A549 (cell line): ENCODE results near the gene F12.

Experiments
- CHD2 ChIP-seq: fragments of 150-350 bp; IDR thresholded peaks from 2 replicates; pipeline ENCODE4 v1.6.1; 2014; ENCODE audit warnings: low read length; ENCODE audit not compliant: partially characterized antibody
- CTCF ChIP-seq: fragments of >200 bp; sonication (Bioruptor Twin); formaldehyde crosslinking; IDR thresholded peaks from 3 replicates; pipeline ENCODE4 v1.5.1; 2016
- ELK1 ChIP-seq: fragments of 150-350 bp; IDR thresholded peaks from 2 replicates; pipeline ENCODE4 v1.6.1; 2014; ENCODE audit warnings: low read depth, mild to moderate bottlenecking, low read length
- ESRRA ChIP-seq: fragments of 150-350 bp; IDR thresholded peaks from 2 replicates; pipeline ENCODE4 v1.6.1; 2014; ENCODE audit warnings: mild to moderate bottlenecking, low read length, borderline replicate concordance
- HDAC2 ChIP-seq: fragments of 200-600 bp; sonication (generic); IDR thresholded peaks from 2 replicates; pipeline ENCODE4 v1.6.1; 2016
- MAFK ChIP-seq: fragments of 450-650 bp; IDR thresholded peaks from 2 replicates; pipeline ENCODE4 v1.6.1; 2014; ENCODE audit not compliant: partially characterized antibody
- NFE2L2 ChIP-seq: fragments of 150-350 bp; conservative IDR thresholded peaks from 2 replicates; pipeline ENCODE4 v1.6.1; 2014; ENCODE audit warnings: low read length
- RCOR1 ChIP-seq: fragments of 150-350 bp; IDR thresholded peaks from 2 replicates; pipeline ENCODE4 v1.6.1; 2014; ENCODE audit warnings: antibody characterized with exemption, low read length, low read depth
- REST ChIP-seq: fragments of 200-600 bp; sonication (generic); IDR thresholded peaks from 2 replicates; pipeline ENCODE4 v1.6.1; 2016; ENCODE audit warnings: antibody characterized with exemption, mild to moderate bottlenecking, moderate library complexity

- TF ChIP-seq CTCF, result no peak
- no peak for TF ChIP-seq ESRRA
- TF ChIP-seq REST, result no peak
- no peak for TF ChIP-seq CHD2
- TF ChIP-seq RCOR1, result no peak
- TF ChIP-seq MAFK, result no peak
- no peak for TF ChIP-seq NFE2L2
- no peak for TF ChIP-seq ELK1
- TF ChIP-seq HDAC2, result no peak
Measured at GRCh38 chr5:177423671-177424070, 14.3 kb upstream of the F12 start.
